Activated T-cell treated with anti-CD3 and anti-CD28 coated beads, Interleukin-2, amount 50 U/mL, for 48 hours (primary cell): ENCODE results near the gene AGMO.
"Not testable (repeated sequence)": the region's sequence is repeated elsewhere in the genome, so short reads cannot be mapped to it uniquely, and the experiment has no call there.

ENCODE experiments used
- DNase-seq, 2 experiments: peaks; one replicate each; pipeline ENCODE4 v3.0.0-alpha.2; 2020

AGMO gene

DNA sequence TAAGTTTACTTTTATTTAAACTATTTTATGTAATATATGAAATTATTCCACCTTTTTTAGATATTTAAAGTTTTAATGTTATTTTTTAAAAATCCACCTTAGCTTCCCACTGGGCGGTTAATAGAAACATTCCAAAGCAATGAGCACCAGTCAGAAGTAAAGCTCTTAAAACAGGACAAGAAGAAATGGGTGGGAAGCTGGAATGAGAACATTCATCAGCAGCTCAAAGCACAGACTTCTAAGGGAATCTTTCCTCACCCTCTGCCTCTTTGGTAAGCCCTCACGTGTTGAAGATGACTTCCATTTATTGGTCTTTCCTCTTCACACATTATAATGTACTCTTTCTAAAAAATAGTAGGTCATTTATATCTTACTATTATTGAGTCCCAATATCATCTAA is 3.1 kb downstream of the AGMO start:
- no peak for DNase-seq

DNA sequence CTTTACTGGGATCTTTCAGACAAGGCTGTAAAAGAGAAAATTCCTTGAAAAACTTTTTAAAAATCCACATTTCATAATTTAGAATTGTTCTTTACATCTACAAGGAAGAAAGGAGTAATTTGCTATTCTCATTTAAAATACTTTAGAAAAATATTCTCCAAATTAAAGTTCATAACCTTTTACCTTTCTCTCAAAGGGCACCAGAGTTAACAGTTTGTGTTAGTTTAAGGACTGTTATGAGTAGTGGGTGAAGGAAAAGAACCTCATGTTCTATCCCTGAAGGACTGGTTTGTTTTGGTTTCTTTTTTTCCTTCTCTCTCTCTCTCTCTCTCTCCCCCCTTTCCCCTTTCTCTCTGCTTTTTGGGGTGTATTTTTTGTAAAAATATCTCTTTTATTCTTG is 4.1 kb downstream of the AGMO start:
- DNase-seq = no peak

DNA sequence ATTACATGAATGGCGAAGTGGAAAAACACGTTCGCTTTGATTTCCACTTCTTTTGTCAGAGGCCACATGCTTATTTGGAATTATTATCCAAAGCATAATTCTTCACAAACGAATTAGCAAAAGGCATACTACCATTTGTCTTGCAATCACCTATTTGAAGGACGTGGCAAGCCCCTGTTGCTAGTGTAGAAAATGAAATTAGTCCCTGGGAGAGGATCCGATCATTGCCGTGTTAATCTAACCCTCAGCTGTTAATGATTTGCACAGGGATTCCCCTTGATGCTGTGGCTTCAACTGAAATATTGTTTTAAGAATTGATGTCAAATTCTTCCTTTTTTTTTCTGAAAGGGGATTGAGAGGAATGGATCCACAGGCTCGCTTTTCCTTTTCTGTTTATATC is 4.6 kb downstream of the AGMO start:
- no peak for DNase-seq

DNA sequence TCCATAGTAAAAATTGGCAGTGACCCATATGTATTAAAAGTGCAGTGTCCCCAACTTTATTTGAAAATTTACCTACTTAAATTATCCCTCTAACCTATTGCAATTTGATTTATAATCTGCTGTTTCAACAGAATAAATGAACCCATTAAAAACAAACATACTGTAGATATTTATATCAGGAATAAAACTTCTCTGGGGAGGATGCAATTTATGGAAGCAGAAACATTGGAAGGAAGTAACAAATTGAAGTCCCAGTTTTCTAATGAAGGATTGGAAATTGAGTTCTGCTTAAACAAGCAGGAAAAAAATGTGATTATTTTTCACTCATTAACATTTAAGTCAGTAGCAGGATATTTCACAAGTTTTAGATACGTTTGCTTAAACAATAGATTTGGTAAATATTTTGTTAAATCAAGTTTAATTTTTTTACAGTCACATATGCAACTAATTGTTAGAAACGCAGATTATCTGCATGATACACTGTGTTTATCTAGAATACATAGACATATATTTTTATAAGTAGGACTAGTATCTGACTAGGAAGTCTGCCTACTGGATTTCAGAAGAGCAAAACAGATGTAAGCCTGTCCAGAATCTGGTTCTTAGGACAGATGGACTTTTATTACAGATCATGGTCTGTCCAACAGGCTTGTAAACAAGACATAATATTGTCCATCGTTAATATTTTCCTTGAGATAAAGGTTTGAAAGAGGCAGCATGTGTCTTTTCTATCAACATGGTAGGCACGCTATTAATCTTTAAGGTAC is 5.3 kb downstream of the AGMO start:
- DNase-seq = no peak

DNA sequence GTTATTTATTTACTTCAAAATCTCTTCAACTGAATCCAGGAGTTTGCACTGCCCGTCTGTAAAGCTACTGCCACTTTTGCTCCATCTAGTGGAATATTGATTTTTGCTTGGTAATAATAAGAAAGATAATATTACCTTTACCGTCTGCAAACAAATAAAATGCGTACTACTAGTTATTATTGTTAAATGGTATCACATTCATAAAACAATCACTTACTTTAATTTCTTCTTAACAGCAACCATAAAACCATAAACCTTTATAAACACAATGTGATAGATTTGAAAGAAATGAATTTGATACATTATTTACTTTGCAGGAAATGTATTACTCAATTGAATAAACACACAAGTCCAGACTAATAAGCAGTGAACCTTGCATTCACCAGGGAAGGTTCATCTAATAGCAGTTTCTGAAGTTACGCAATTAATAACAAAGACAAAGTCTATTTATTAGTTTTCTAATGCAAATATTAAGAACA is 6.4 kb downstream of the AGMO start:
- no peak for DNase-seq

DNA sequence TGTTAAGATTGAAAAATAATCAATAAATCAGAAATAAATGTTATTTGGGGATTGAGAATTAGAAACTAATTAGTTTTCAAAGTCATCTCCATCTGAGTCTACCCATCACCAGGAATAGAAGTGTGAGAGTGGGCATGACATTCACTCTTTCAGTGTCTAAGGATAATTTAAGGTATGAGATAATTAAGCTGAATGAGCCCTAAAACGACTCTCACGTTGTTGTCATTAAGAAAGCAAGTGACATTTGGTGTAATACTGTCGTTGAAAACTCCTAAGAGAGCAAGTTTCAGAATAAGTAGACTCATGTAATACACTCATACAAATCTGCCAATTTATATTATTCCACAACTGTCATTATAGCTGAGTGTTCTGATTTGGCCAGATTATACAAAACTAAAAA is 7.1 kb downstream of the AGMO start:
- no peak for DNase-seq

DNA sequence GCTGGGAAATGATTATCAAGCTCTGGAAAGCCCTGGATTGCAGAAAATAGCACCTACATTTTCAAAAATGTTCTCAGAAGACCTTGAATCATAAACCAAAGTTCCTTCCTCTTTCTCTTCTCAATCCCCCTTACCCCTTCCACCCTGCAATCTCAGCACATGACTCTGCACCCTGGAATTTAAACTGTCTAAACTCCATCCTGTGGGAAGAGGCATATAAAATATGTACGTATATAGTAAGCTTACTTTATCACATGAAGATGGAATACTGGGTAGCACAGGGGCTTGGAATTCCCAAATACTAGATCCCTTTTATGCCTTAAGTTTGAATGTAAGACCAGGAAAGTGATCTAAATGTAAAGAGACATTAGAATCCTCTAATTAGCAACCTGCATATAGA is 7.7 kb downstream of the AGMO start:
- no peak for DNase-seq

DNA sequence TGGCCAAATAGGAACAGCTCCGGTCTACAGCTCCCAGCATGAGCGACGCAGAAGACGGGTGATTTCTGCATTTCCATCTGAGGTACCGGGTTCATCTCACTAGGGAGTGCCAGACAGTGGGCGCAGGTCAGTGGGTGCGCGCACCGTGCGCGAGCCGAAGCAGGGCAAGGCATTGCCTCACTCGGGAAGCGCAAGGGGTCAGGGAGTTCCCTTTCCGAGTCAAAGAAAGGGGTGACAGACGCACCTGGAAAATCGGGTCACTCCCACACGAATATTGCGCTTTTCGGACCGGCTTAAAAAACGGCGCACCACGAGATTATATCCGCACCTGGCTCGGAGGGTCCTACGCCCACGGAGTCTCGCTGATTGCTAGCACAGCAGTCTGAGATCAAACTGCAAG is 14.5 kb downstream of the AGMO start:
- not testable (repeated sequence) for DNase-seq

DNA sequence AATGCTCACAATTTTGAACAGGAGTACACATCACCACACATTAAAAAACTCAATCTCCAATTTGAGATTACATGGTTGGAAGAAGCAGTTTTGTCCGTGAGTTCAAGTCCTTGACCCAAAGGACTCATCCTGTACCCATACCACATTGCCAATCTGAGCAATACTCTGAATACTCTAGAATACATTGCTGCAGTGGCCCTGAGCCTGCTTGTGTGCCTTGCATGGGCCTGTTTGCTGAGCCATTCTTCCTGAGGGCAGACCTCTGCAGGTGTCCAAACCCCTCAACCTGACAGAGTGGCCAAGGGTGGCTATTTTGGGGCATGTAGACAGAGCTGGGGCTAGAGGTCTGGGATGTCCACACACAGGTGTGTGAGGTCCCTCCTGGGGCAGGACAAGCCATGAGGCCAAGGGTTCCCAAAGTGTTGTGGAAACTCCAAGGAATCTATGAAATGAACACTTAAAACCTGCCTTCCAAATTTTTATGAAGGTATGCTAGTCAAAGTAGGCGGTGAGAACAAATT is 15.5 kb downstream of the AGMO start:
- DNase-seq = no peak

DNA sequence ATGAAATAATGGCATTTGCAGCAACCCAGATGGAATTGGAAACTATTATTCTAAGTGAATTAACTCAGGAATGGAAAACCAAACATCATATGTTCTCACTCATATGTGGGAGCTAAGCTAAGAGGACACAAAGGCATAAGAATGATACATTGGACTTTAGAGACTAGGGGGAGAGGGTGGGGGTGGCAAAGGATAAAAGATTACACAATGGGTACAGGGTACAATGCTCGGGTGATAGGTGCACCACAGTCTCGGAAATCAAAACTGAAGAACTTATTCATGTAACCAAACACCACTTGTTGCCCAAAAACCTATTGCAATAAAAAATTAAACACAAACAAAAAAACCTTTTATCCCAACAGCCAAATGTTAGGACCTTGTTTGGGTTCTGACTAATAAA is 17.8 kb downstream of the AGMO start:
- no peak for DNase-seq

DNA sequence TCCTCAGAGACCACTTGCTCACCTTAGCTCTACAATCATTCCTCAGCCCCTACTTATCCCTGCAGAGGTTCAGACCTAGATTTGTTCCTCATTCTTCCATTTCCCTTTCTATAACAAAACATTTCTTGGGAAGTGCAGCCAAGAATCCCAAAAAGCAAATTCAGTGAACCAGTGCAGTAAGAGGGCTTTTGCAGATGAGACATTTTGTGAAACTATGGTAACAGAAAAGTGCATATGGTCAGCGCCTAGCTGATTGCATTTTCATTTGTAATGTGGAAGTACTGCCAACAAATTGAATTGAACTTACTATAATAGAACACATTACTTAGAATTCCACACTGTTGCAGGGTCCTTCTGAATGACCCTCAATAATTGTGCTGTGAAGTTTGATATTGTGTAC is 18.6 kb downstream of the AGMO start:
- no peak for DNase-seq

DNA sequence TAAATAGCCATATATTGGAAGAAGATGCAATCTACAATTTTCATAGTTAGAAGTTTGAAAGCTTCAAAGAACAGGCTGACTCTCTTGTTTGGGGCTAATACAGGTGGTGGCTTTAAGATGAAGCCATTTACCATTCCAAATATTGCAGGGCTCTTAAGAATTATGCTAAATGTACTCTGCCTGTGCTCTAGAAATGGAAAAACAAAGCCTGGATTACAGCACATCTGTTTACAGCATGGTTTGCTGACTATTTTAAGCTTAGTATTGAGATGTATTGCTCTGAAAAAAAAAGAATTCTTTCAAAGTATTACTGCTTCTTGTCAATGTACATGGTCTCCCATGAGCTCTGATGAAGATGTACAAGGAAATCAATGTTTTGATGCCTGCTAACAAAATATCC is 34.2 kb downstream of the AGMO start:
- DNase-seq = no peak

DNA sequence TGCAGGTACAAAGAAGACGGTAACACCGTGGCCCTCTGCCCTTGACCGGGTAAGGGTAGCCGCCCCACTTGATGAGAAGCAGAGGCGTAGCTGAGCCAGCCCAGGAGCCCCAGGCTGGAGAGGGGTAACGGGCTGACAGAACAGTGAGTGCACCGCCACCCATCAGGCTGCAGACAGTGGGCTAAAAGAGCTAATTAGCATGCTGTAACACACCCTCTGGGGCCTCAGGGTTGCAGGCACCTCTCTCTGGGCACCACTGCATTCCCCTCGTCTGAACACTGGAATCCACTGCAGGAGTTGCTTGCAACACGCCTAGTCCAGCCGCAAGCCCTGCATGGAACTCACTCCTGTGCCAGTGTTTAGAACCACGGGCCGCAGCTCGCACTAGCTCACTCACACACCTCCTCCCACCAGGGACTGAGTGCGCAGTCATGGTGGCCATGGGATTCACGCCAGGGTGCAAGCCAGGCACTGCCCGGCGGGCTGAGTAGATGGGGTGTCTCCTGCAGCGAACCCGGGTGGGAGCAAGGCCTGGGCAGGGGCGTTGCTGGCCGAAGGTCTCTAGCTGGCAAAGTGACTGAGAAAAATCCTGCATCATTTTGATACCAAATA is 36.1 kb downstream of the AGMO start:
- no peak for DNase-seq

DNA sequence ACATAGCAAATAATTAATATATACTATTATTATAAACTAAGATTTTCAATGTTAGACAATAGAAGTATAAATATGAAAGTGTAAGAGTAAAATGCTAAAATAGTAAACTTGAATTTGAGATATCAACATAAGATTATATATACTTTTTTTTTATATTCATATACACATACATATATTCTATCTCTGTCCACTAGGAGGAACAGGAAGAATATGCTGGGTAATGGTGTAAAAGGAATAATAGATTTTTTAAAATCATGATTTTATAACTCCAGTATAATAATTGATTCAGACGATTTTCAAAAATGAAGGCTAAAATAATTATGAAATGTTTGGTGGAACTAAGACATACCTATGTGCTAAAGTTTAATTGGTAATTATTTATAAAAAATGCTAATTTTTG is 37.7 kb downstream of the AGMO start:
- no peak for DNase-seq

DNA sequence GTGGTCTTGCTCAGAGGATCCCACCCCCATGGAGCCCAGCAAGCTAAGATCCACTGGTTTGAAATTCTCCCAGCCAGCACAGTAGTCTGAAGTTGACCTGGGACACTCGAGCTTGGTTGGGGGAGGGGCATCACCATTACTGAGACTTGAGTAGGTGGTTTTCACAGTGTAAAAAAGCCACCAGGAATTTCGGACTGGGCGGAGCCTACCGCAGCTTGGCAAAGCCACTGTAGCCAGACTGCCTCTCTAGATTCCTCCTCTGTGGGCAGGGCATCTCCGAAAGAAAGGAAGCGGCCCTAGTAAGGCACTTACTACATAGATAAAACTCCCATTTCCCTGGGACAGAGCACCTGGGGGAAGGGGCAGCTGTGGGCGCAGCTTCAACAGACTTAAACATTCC is 44.0 kb downstream of the AGMO start:
- not testable (repeated sequence) for DNase-seq

DNA sequence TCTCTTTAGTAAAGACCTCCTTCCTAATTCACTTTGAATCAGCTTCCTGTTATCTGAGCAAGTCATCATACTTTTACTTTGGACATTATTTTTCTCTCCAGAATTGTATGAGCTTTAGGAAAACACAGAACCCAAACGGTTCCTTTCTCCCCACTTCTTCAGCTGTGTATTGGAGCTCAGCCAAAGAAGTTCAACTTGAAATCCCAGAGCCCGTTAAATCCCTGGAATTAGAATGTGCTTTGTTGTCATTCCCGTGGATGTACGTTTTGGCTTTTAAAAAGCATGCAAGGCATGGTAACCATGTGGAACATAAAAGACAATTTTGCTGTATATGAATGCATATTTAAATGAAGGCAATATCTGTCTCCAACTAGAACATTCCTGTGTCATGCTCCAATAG is 46.6 kb downstream of the AGMO start:
- DNase-seq = no peak

DNA sequence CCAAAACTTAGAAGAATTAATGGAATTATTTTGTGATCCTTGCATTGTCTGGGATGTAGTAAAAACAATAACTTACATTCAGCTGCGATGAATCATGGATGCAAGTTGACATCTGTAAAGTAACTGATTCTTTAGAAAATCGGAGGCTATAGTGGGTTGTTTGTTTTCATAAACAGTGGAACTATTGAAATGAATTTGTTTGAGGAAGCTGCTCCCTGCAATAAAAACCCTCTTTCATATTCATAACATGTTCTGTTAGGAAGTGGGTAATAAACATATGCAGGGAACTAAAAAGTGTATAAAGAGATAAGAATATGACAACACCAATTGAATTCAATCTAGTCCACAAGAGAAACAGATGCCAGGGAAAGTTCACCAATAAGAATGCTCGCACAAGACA is 53.6 kb downstream of the AGMO start:
- no peak for DNase-seq

DNA sequence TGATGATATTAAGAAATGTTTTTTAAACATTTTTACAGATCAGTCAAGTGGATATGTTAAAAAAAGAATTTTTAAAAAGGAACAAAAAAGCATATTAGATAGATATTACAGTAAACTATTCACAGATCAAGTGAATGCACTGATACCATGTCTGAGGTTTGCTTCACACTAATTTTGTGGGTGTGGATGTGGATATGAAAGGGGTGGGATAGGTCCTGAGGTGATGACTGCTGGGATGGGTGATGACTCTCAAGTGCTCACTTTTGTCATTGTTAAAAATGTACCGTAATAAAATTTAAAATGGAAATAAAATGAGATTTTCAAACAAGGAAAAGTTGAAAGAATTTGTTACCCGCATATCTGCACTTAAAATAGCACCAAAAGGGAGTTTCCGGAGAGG is 54.1 kb downstream of the AGMO start:
- DNase-seq = no peak

DNA sequence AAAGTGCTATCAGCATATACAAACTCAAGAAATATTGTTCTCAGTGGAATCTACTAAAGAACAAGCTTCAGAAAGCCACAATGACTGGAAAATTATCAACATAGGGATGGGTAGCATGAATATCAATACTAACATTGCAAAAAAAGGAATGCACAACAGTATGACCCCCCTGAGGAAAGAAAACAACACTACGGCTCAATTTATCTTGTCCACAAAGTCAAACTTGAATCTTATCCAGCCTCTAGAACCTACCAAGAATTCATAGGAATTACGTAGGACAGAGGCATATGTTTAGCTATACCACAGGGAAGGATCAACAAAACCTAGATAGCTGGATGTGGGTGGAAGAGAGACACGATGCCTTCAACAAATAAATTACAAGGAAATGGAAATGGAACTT is 54.6 kb downstream of the AGMO start:
- no peak for DNase-seq

DNA sequence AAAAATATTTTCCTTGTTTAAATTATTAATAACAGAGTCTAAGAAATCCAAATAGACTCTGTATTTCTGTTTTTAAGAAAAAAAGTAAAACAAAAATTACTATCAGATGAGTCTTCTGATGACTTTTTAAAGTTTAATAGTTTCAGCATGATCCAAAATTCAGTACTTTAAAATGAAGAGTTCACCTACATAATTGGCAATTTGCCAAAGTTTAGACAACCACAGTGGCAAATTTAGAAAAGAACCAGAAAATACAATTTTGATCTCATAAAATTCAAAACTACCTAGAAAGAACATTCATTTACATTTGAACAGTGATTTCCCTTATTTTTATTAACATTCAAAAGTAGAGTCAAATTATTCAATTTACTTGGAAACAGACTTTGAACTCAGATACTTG is 56.1 kb downstream of the AGMO start:
- DNase-seq = no peak

DNA sequence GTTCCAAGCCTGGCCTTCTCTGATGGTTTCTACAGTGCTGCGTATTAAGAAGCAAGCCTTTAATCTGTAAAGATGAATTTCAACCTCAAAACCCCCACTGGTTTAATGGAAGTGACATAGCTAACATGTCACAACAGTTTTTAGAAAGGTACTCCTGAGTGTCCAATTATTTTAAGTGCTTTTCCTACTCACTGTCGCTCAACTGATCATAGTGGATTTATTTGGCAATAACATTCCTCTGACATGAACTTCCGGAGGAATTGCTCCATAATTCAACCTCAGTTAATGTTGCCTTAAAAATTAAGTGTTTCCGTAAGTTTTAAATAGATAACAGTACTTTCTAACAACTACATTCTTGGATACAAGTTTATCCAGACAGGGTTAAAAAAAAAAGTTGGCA is 57.5 kb downstream of the AGMO start:
- no peak for DNase-seq

DNA sequence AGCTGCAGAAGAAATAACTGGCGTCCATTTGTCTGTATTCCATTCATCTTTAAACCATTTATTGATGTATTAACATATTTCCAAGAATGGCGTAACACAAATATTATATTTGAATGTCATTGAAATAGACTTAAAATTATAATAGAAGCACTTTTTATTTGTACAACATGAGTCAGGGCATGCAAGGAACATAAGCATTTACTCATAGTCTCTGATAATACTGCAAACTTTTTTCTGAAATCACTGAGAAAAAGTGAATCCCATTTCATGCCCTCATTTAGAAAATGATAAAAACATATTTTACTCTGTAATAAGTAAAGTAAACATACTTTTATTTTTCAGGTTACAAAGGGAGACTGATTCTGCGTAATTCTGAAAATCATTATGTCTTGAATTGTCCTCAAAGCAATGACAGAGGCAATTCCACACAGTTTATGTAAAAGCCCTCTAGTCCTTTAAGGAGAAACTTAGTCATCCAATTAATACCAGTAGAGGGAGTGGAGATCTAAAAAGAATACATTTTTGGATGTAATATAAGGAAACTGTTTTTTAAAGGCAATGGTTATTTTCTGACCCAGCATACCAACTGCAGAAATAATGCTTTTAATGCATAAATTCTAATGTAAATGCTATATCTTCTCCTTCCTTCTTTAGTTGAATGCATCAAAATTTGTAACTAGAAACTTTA is 58.1 kb downstream of the AGMO start:
- no peak for DNase-seq

DNA sequence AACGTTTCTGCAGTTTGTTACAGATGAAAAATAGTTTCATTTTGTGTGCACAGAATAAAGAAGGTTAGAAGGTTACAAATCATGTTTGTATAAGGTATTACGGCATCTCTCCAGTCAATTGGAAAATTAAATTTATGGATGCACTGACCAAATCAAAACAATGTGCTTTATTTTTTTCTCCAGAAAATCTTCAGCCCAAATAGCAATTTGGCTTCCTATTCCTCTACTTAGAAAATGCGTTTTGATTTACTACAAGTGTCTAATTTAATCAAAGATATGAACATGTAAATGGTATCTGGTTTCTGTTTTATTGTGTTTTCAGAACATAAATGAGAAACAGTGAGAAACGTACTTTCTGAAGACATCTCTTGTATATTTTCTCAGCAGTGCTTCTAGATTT is 63.4 kb downstream of the AGMO start:
- DNase-seq = no peak

DNA sequence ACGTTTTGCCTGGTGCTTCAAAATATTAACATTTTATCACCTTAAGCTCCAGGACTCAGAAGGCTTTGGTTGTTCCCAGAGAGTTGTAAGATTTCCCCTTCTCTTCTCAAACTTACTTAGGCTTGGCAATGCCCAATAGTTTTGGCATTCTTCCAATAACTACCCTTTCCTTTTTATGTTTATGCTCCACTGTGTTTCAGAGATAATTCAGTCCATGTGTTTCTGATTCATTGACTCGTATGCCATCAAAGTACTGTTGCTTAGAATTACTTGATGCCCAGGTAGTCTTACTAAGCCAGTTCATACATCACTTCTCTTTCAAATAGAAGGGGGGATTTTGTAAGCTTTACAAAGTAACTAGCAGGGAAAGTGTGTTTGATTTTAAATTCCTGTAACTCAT is 66.6 kb downstream of the AGMO start:
- no peak for DNase-seq
